Psoas muscle (tissue), 8 donors: ENCODE results near the gene MED15. TPM values are rescaled to one million over a fixed set of nuclear protein-coding genes. Genes with fewer than 3 reads are reported as not detected.

Experiments used
- ATAC-seq, 4 donors: fragments of 200-7000 bp; cut with Tn5 transposase; one replicate each; pipeline ENCODE4 v1.9.1; 2020; ENCODE audit warnings: moderate library complexity in 3 of 4, mild to moderate bottlenecking in 2 of 4
- DNase-seq, 2 donors: peaks; one replicate each; pipeline ENCODE4 v3.0.0-alpha.2; 2020
- H3K27ac ChIP-seq: fragments of 200-600 bp; one replicate; pipeline ENCODE4 v1.8.0; 2022
- H3K27me3 ChIP-seq, 3 donors: fragments of 200-600 bp in 1 of 3; one replicate each; pipeline versions ENCODE4 v1.6.1 to v1.8.0; 2013 to 2022; ENCODE audit warnings: low read length in 2 of 3, mild to moderate bottlenecking in 2 of 3, moderate library complexity in 1 of 3; ENCODE audit not compliant: insufficient read depth in 3 of 3
- H3K36me3 ChIP-seq, 2 donors: fragments of 200-600 bp in 1 of 2; one replicate each; pipeline versions ENCODE4 v1.6.1 to v1.8.0; 2013 to 2022; ENCODE audit warnings: low read depth in 1 of 2, mild to moderate bottlenecking in 1 of 2, moderate library complexity in 1 of 2; ENCODE audit not compliant: insufficient read depth in 1 of 2
- H3K4me1 ChIP-seq: fragments of 200-600 bp; one replicate; pipeline ENCODE4 v1.8.0; 2022
- H3K4me3 ChIP-seq: fragments of 200-600 bp; one replicate; pipeline ENCODE4 v1.8.0; 2022; ENCODE audit warnings: mild to moderate bottlenecking
- H3K9me3 ChIP-seq: fragments of 200-600 bp; one replicate; pipeline ENCODE4 v1.8.0; 2022
- CTCF ChIP-seq: fragments of 200-600 bp; IDR thresholded peaks from one replicate; pipeline ENCODE4 v1.8.0; 2022; ENCODE audit warnings: antibody characterized with exemption
- WGBS, 3 donors: extraction: QIAGEN DNeasy Blood & Tissue Kit; methylation state at CpG; one replicate each; pipeline versions ENCODE4 v1.1.6 to v1.1.7; 2013; 5-methylcytosine and 5-hydroxymethylcytosine counted together
- intact Hi-C, 2 donors: fragments of 100-400 bp; cut with DNase I; formaldehyde crosslinking; loops; one replicate each; pipeline versions ENCODE4 v1.11.0 to v1.14.2; 2022
- polyA plus RNA-seq, 3 donors: library from polyadenylated mRNA; stranded (reverse); fragments of 200-250 nt; gene quantifications; one replicate each; pipeline ENCODE4 v1.2.3, GENCODE V29; 2013
- total RNA-seq, 4 donors: library from RNA; stranded (reverse); fragmentation: NEBNext Ultra II Directional in 2 of 4; extraction: Animal tissue kit (Norgen Biotek cat#: 25700) in 2 of 4; gene quantifications; one replicate each; pipeline versions ENCODE4 v1.2.1 to v1.2.4, GENCODE V29; 2021 to 2023
- donor health status: healthy with polysubstance abuse.
- donor health status: DM: no; HTN: no; CAD: no; lungs with moderate emphysema.
- donor health status: Bipolar disorder and iron deficiency.
- donor health status: healthy.
- donor health status: DM: yes; HTN: yes; CAD: no.
- donor health status: DM: no; HTN: no; CAD: no.
- donor health status: DM: no; HTN: no; CAD: no.
- donor health status: DM: yes; HTN: yes; CAD: no.

The MED15 gene
- total and polyA plus RNA-seq, 7 donors: 33.8 to 94.8 (median 59.7) TPM

GRCh38 chr22:20569059-20570058, 61.9 kb downstream of the MED15 start:
- H3K27me3 ChIP-seq: no peaks in the 10 kb centered on the region
- H3K9me3 ChIP-seq: no peaks in the 10 kb centered on the region
- TF ChIP-seq CTCF: no peak
- WGBS, 3 donors: 46 to 59% (median 51%) methylated on average over 20 of the region's 20 CpGs
- ATAC-seq: peak; percentile 87 to 91 (median 90)
- peaks cover 31 to 92% of the 10 kb centered on the region in 2 donors for H3K36me3 ChIP-seq
- peaks cover 16% of the 10 kb centered on the region for H3K4me1 ChIP-seq
- peak; percentile 82 to 89 for DNase-seq
- peak overlapping the region; percentile 67 for H3K27ac ChIP-seq
- intact Hi-C loops: loop anchor here in 1 of 2 donors (5.0 to 10.0 kb wide), 2 partner anchors 62 to 155 kb away; partner anchors contain the start of gene MED15
- no peak overlapping the region for H3K4me3 ChIP-seq

GRCh38 chr22:20571078-20571503, 63.7 kb downstream of the MED15 start:
- Histone ChIP-seq H3K4me1 (peaks cover 16% of the 10 kb centered on the region), H3K4me3 (no peak overlapping the region), H3K9me3 (no peaks in the 10 kb centered on the region), H3K27me3 (no peaks in the 10 kb centered on the region), H3K36me3 (peaks cover 28 to 92% of the 10 kb centered on the region in 2 donors), H3K27ac (no peak overlapping the region)
- intact Hi-C loops: loop anchor here in 1 of 2 donors (5.0 to 10.0 kb wide), 2 partner anchors 64 to 156 kb away; partner anchors contain the start of gene MED15
- TF ChIP-seq CTCF: no peak
- ATAC-seq (no peak), DNase-seq (no peak)
- 80 to 85% (median 82%) methylated on average over 6 of the region's 6 CpGs for WGBS, 3 donors

GRCh38 chr22:20571531-20572007, 64.2 kb downstream of the MED15 start:
- 55 to 65% (median 58%) methylated on average over 4 of the region's 4 CpGs for WGBS, 3 donors
- Histone ChIP-seq H3K4me1 (peaks cover 16% of the 10 kb centered on the region), H3K4me3 (no peak overlapping the region), H3K27ac (no peak overlapping the region), H3K9me3 (no peaks in the 10 kb centered on the region), H3K27me3 (no peaks in the 10 kb centered on the region), H3K36me3 (peaks cover 25 to 92% of the 10 kb centered on the region in 2 donors)
- ATAC-seq (peak in 1 of 4 donors; percentile 25), DNase-seq (peak; percentile 64 to 74)
- intact Hi-C loops: loop anchor here in 1 of 2 donors (5.0 to 10.0 kb wide), 2 partner anchors 64 to 157 kb away; partner anchors contain the start of gene MED15
- TF ChIP-seq CTCF: peak; percentile 56

- peak in 1 of 2 donors; percentile 28 for DNase-seq
- Histone ChIP-seq H3K4me3 (no peak overlapping the region), H3K36me3 (peaks cover 19 to 90% of the 10 kb centered on the region in 2 donors), H3K9me3 (no peaks in the 10 kb centered on the region), H3K27ac (no peak overlapping the region), H3K27me3 (no peaks in the 10 kb centered on the region), H3K4me1 (peaks cover 16% of the 10 kb centered on the region)
- TF ChIP-seq CTCF: no peak
- 88 to 93% (median 92%) methylated on average over 11 of the region's 11 CpGs for WGBS, 3 donors
- intact Hi-C loops: loop anchor here in 1 of 2 donors (5.0 to 10.0 kb wide), 2 partner anchors 65 to 157 kb away; partner anchors contain the start of gene MED15
- ATAC-seq: no peak
Measured at GRCh38 chr22:20572132-20572802, 64.9 kb downstream of the MED15 start.
